ENCODE measurements around the gene VSTM4. TPM values are rescaled to one million over a fixed set of nuclear protein-coding genes. Genes with fewer than 3 reads are reported as not detected.

VSTM4 gene
- total RNA-seq, 1 donor from 2014 or later = 0.70 TPM

DNA sequence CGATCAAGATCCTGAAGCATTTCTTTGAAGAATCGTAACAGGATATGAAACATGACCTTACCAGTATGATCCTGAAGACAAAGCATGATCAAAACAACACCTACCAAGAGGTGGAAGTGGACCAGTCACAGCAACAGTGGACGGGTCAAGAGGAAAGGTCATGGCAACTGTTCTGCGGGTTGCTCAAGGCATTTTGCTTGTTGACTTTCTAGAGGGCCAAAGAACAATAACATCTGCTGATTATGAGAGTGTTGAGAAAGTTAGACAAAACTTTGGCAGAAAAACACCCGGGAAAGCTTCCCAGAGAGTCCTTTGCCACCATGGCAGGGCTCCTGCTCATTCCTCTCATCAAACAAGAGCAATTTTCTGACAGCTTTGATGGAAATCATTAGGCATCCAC is 110.1 kb downstream of the VSTM4 start:
- H3K4me1 Mint-ChIP-seq (ENCODE audit: unreplicated experiment) = no peaks in the 10 kb centered on the region
- TF ChIP-seq, protein P1, sequence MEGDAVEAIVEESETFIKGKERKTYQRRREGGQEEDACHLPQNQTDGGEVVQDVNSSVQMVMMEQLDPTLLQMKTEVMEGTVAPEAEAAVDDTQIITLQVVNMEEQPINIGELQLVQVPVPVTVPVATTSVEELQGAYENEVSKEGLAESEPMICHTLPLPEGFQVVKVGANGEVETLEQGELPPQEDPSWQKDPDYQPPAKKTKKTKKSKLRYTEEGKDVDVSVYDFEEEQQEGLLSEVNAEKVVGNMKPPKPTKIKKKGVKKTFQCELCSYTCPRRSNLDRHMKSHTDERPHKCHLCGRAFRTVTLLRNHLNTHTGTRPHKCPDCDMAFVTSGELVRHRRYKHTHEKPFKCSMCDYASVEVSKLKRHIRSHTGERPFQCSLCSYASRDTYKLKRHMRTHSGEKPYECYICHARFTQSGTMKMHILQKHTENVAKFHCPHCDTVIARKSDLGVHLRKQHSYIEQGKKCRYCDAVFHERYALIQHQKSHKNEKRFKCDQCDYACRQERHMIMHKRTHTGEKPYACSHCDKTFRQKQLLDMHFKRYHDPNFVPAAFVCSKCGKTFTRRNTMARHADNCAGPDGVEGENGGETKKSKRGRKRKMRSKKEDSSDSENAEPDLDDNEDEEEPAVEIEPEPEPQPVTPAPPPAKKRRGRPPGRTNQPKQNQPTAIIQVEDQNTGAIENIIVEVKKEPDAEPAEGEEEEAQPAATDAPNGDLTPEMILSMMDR (IDR thresholded peaks at IDR 0.05) = no peak
- H3K36me3 Mint-ChIP-seq (ENCODE audit: unreplicated experiment) = no peaks in the 10 kb centered on the region
- DNase-seq (ENCODE audit: extremely low spot score, unreplicated experiment) = peak; percentile 8
- peaks cover 2% of the 10 kb centered on the region for H3K27me3 Mint-ChIP-seq (ENCODE audit: unreplicated experiment)
- H3K27ac Mint-ChIP-seq (ENCODE audit: unreplicated experiment) = no peak overlapping the region
- H3K4me3 Mint-ChIP-seq (ENCODE audit: unreplicated experiment) = no peak overlapping the region
- H3K9me3 Mint-ChIP-seq (ENCODE audit: unreplicated experiment) = no peaks in the 10 kb centered on the region

DNA sequence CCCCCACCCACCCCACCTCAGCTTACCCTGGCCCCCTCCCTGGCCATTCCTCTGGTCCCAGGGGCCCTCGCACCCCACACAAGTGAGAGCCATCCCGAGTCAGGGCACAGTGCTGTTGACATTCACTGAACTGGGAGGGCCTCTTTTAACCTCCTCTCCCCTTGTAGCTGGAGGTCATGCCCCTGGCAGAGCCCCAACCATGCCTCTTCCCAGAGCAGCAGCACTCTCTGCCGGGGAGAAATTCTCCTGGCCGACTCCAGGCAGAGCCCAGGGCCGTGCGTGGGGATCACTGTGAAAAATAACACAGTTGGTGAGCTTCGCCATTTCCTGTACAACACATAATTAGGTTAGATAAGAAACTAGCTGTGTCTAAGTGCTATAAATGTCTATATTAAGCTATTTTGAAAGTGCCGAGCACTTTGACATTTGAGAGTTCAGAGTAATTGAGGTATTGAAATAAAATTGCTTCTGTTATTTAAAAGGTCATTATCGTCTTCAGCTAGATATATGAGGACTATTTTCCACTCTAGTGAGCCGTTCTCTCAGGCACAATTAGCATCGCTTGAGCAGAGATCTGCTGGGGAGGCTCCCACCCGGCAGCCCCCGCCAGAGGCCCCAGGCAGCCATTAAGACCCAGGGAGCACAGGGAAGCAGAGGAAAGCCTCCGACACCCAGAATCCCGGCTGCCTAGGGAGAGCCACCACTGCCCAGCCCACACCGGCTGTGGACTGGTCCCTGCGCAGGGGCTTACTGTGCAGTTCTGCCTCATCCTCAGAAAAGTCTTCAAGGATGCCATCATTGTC is 113.3 kb downstream of the VSTM4 start:
- no peaks in the 10 kb centered on the region for H3K27me3 Mint-ChIP-seq (ENCODE audit: unreplicated experiment)
- H3K4me1 Mint-ChIP-seq (ENCODE audit: unreplicated experiment) = no peaks in the 10 kb centered on the region
- TF ChIP-seq, protein P1 (IDR thresholded peaks at IDR 0.05) = no peak
- H3K9me3 Mint-ChIP-seq (ENCODE audit: unreplicated experiment) = no peaks in the 10 kb centered on the region
- H3K36me3 Mint-ChIP-seq (ENCODE audit: unreplicated experiment) = no peaks in the 10 kb centered on the region
- H3K4me3 Mint-ChIP-seq (ENCODE audit: unreplicated experiment) = no peak overlapping the region
- no peak overlapping the region for H3K27ac Mint-ChIP-seq (ENCODE audit: unreplicated experiment)
- no peak for DNase-seq (ENCODE audit: extremely low spot score, unreplicated experiment)

DNA sequence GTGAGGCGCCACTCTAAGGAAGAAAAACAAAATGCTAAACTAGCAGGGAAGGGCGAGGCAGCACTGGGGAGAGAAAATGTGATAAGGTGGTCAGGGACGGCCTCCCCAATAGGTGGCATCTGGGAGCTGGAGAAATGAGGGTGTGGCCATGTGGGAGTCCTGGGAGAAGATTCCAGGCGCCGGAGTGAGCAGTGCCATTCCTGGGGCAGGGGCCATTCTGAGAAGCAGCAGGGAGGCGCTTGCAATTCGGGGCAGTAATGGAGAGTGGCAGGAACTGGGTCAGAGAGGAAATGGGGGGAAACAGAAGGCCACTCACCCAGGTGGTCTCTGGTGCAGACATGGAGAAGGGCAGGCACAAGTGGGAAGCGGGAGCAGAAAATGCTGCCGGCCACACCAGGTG is 113.9 kb downstream of the VSTM4 start:
- H3K27me3 Mint-ChIP-seq (ENCODE audit: unreplicated experiment) = no peaks in the 10 kb centered on the region
- DNase-seq (ENCODE audit: extremely low spot score, unreplicated experiment) = no peak
- no peak overlapping the region for H3K4me3 Mint-ChIP-seq (ENCODE audit: unreplicated experiment)
- no peak overlapping the region for H3K27ac Mint-ChIP-seq (ENCODE audit: unreplicated experiment)
- H3K9me3 Mint-ChIP-seq (ENCODE audit: unreplicated experiment) = no peaks in the 10 kb centered on the region
- H3K36me3 Mint-ChIP-seq (ENCODE audit: unreplicated experiment) = no peaks in the 10 kb centered on the region
- TF ChIP-seq, protein P1 (IDR thresholded peaks at IDR 0.05) = no peak
- no peaks in the 10 kb centered on the region for H3K4me1 Mint-ChIP-seq (ENCODE audit: unreplicated experiment)

DNA sequence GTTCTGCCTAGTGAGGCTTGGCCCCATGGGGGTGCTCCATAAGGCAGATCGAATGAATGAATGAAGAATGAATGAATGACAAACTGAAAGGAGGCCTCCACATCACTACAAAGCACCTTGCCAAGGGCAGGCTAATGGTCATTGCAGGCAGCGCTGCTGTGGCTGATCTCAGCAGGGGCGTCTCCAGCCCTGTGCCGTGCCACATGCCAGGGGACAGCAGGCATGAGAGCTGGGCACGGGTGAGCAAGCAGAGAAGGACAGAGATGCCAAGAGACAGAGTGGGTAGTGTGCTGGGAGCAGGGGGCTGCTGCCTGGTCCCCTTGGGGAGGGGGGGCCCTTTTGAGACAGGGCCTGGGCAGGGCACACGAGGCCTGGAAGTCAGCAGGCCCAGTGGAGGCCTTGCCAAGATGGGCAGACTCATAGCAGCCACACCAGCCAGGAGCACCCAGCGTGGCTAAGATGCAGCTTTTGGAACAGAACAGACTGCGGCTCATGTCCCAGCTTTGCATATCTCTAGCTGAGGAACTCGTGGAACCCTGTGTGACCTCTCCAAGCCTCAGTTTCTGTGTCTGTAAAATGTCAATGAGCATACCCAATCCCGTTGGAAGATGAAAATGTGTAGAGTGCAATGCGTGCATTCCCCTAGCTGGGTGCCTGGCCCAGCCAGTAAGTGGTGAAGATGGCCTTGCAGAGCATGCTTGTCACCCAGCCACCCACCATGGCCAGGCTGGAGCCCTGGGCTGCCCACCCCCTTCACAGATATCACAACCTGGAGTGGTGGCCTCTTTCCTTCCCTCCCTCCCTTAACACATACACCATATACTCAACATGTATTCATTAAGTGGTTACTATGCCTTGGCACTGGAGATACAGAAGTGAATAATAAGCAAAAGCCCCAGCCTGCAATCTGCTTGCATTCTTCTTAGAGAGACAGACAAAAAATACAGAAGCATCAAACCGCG is 114.6 kb downstream of the VSTM4 start:
- H3K4me3 Mint-ChIP-seq (ENCODE audit: unreplicated experiment) = no peak overlapping the region

More for the DNA sequence above, 114.6 kb downstream of the VSTM4 start:
- Mint-ChIP-seq H3K36me3 (ENCODE audit: unreplicated experiment) (no peaks in the 10 kb centered on the region), H3K9me3 (ENCODE audit: unreplicated experiment) (no peaks in the 10 kb centered on the region), H3K27ac (ENCODE audit: unreplicated experiment) (no peak overlapping the region), H3K27me3 (ENCODE audit: unreplicated experiment) (no peaks in the 10 kb centered on the region), H3K4me1 (ENCODE audit: unreplicated experiment) (no peaks in the 10 kb centered on the region)
- DNase-seq (ENCODE audit: extremely low spot score, unreplicated experiment) = peak; percentile 46
- TF ChIP-seq, protein P1 (IDR thresholded peaks at IDR 0.05) = no peak

All from osteocyte (in vitro differentiated cells).